ENCODE measurements around the gene EPS15.
"Not testable (repeated sequence)": the region's sequence is repeated elsewhere in the genome, so short reads cannot be mapped to it uniquely, and the experiment has no call there.

EPS15 gene

GRCh38 chr1:51464828-51465227 lies 54.2 kb downstream of the EPS15 start:
- DNase-seq (ENCODE audit: low spot score): no peak

DNA sequence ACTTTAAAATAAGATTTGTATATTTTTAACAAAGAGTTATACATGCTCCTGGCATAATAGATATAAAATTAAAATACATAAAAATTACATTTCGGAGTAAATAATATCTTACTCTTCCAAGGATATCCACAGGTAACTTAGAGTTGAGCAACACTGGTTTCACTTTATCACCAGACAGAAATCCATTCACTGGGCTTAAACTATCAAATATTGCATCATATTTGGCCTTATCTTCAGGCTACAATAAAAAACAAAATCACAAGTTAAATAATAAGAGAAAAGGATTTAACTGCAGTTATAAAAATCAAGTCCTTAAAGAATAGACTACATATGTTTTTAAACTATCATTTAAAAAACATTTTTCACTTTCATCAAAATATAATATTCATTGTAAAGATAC lies 55.5 kb downstream of the EPS15 start:
- no peak for DNase-seq (ENCODE audit: low spot score)

GRCh38 chr1:51462289-51462688 lies 56.8 kb downstream of the EPS15 start:
- DNase-seq (ENCODE audit: low spot score): not testable (repeated sequence)

GRCh38 chr1:51454554-51454953 lies 64.5 kb downstream of the EPS15 start:
- DNase-seq (ENCODE audit: low spot score): no peak

DNA sequence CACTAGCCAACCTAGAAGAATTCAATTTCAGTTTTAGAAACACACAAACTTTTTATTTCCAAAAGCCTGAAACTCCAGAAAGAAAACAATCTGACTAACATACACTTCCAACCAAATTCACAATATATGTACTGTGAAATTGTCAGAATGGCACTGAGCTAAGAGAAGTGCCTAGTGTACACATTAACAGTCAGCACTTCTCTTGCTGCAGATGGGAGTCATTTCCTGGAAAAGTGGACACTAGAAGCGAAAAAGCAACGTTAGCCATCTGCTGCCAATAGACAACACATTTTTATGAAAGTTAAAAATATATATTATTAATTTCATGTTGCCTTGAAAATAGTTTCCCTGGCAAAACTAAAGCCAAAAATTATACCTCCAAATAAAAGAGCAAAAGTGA lies 66.1 kb downstream of the EPS15 start:
- DNase-seq (ENCODE audit: low spot score): no peak

DNA sequence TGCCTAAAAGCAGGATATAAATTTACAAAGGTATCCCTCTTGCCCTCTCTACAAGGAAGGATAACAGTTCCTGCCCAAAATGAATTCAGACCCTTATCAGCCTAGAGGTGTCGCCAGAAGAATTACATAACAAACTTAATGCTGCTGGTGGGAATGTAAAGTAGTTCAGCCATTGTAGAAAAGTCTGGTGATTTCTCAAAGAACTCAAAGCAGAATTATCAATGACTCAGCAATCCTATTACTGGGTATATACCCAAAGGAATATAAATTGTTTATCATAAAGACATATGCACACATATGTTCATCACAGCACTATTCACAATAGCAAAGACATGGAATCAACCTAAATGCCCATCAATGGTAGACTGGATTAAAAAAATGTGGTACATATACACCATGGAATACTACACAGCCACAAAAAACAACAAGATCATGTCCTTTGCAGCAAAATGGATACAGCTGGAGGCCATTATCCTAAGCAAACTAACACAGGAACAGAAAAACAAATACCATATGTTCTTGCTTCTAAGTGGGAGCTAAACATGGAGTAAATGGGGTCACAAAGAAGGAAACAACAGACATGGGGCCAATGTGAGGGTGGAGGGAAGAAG lies 70.1 kb downstream of the EPS15 start:
- not testable (repeated sequence) for DNase-seq (ENCODE audit: low spot score)

DNA sequence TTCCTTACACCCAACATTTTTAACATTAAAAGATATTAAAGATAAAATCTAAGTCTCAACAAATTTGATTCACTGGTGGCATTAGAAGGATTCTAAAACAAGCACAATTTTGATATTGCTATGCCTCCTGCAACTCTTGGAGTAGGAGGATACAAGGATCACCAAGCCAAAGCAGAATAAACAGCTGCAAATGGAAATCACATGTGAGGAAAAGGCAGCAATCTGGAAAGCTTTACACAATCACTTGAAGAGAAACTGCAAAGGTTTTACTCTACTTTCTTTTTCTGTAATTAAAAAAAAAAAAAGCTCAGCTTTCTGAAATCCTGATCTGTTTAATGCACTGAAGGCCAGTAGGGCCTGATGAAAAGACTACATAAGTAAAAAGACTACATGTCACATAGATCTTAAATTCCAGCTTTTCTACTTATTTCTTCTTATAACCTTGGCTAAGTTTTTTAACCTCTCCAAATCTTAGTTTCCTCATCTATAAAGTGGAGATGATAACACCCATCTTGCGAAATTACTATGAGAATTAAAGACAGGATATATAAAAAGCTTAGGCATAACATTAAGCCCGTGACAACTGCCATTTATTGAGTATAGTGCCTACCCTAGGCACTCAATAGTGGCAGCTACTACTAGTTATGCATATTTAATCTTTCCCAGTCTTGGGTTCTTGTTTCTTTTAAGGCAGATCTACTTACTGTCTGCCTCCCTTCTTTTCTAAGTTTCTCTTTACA lies 73.5 kb downstream of the EPS15 start:
- no peak for DNase-seq (ENCODE audit: low spot score)

GRCh38 chr1:51444534-51445192 lies 74.4 kb downstream of the EPS15 start:
- no peak for DNase-seq (ENCODE audit: low spot score)

- DNase-seq (ENCODE audit: low spot score): no peak
Measured at GRCh38 chr1:51444096-51444495, 75.0 kb downstream of the EPS15 start.

DNA sequence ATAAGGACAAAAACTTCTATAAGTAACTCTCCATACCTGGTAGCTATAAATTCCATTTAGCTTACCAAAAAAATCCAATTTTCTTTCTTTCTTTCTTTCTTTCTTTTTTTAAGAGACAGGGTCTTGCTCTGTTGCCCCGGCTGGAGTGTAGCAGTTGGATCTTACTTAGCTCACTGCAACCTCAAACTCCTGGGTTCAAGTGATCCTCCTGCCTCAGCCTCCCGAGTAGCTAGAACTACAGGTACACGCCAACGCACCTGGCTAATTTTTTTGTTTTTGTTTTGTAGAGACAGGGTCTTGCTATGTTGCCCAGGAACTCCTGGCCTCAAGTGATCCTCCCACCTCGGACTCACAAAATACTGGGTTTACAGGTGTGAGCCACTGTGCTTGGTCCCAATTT lies 75.5 kb downstream of the EPS15 start:
- no peak for DNase-seq (ENCODE audit: low spot score)

GRCh38 chr1:51442616-51443015 lies 76.5 kb downstream of the EPS15 start:
- DNase-seq (ENCODE audit: low spot score): no peak

DNA sequence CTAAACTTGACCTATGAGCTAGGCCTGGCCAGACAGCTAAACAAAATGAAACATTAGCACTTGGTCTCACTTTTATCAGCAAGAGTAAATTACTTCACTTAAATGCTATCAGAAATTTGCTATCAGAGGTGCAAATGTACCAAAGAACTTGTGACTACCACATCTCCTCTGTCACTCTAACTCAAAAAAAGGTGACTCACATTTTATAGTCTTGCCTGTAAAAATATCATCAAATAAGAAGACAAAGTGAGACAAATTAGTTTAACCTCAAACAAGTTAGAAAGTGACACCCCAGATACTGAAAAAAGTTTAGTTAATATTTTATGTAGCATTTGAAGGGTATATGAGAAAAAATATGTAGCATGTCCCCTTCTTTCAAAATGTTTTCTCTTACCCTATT lies 76.9 kb downstream of the EPS15 start:
- DNase-seq (ENCODE audit: low spot score): no peak

GRCh38 chr1:51439895-51440294 lies 79.2 kb downstream of the EPS15 start:
- DNase-seq (ENCODE audit: low spot score): no peak

DNA sequence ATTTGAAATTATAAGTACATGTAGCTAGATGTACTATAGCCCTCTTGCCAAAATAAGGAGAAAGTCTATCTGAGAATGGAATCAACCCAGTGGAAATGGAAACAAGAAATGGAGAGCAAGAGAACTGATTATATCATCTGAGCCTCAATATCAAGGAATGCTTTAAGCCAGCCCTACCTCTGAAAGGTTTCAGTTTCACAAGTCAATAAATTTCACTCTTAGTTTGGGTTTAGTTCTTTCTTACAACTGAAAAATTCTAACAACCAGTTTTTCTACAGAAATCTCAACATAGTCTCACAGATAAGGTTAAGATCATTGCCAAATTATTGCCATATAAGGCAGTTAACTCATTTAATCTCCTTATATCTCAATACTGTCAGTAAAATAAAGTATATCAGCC lies 80.0 kb downstream of the EPS15 start:
- no peak for DNase-seq (ENCODE audit: low spot score)

DNA sequence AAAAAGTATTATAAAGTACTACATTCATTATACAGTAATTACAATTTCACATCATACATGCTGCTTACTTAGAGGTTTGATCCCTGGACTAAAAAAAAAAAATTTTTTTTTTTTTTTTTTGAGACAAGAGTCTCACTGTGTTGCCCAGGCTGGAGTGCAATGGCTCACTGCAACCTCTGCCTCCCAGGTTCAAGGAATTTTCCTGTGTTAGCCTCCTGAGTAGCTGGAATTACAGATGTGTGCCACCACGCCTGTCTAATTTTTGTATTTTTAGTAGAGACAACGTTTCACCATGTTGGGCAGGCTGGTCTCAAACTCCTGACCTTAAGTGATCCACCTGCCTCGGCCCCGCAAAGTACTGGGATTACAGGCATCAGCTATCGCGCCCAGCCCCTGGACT lies 81.7 kb downstream of the EPS15 start:
- DNase-seq (ENCODE audit: low spot score): not testable (repeated sequence)

GRCh38 chr1:51435878-51436277 lies 83.2 kb downstream of the EPS15 start:
- no peak for DNase-seq (ENCODE audit: low spot score)

DNA sequence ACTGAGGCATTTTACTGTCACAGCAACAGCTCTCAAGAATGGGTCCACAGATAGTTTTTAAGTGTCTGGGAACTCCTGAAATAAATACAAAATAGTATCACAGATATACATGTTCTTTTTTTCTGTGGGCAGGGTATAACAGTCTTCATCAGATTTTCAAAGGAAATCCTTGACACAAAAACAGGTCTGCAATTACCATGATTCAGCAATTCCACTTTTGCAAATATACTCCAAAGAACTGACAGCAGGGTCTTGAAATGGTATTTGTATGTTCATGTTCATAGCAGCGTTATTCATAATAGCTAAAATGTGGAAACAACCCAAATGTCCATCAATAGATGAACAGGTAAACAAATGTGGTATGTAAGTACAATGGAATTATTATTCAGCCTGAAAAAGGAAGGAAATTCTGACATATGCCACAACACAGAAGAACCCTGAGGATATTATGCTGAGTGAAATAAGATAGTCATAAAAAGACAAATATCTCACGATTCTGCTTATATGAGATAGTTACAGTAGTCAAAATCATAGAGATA lies 85.0 kb downstream of the EPS15 start:
- DNase-seq (ENCODE audit: low spot score): no peak

GRCh38 chr1:51433269-51433971 lies 85.6 kb downstream of the EPS15 start:
- DNase-seq (ENCODE audit: low spot score): no peak

- DNase-seq (ENCODE audit: low spot score): no peak
Measured at GRCh38 chr1:51432146-51432545, 86.9 kb downstream of the EPS15 start.

GRCh38 chr1:51427438-51427837 lies 91.6 kb downstream of the EPS15 start:
- no peak for DNase-seq (ENCODE audit: low spot score)

DNA sequence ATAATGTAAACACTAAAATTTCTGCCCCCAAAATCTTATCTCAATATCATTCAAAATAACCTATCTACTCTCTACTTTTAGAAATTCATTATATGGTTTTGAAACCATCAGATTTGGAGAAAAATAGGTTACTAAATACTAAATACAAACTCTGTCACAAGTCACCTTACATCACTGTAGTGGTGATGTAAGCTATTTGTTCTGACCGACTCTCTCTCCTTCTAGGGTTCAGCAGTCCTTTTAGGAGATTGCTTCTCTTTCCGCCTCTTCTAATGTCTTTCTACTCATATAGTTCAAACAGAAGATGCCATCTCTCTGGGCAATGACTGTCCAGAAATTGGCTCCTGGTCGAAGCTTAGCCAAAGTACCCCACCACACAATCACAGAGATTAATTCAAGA lies 93.1 kb downstream of the EPS15 start:
- DNase-seq (ENCODE audit: low spot score): no peak

DNA sequence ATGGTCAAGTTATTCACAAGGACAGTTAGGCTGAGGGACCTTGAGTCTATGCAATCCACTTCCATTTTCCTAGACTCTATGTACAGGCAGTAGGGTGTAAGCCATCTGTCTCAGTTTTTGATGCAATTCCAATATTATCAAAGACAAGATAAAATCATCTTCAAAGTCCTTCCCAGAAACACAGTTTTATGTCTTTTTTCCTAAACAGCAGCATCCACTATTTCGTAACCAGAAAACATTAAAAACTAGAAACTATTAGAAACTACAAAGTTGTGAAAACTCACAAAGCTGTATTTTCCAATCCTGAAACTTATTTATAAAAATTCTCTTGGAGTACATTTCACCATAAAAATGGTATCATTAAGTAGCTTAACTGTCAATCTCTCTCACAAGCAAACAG lies 93.8 kb downstream of the EPS15 start:
- DNase-seq (ENCODE audit: low spot score): no peak

Measured in AG08396 (cell line).